Progenitor cell of endocrine pancreas (in vitro differentiated cells): ENCODE data around the gene TSR3. TPM values are rescaled to one million over a fixed set of nuclear protein-coding genes. Genes with fewer than 3 reads are reported as not detected.

ENCODE experiments used
- DNase-seq: peaks from one replicate; pipeline ENCODE4 v3.0.0; 2021; ENCODE audit warnings: low spot score; ENCODE audit not compliant: unreplicated experiment
- H3K27ac Mint-ChIP-seq: 2 replicates; pipeline ENCODE4 v1.8.0; 2021; ENCODE audit warnings: mild to moderate bottlenecking, moderate library complexity, mixed read lengths
- H3K27me3 Mint-ChIP-seq: 2 replicates; pipeline ENCODE4 v1.8.0; 2021; ENCODE audit warnings: mixed read lengths
- H3K36me3 Mint-ChIP-seq: 2 replicates; pipeline ENCODE4 v1.8.0; 2022; ENCODE audit warnings: mixed read lengths; ENCODE audit not compliant: insufficient read depth
- H3K4me1 Mint-ChIP-seq: 2 replicates; pipeline ENCODE4 v1.8.0; 2021; ENCODE audit warnings: low read depth, mixed read lengths
- H3K4me3 Mint-ChIP-seq: 2 replicates; pipeline ENCODE4 v1.8.0; 2021; ENCODE audit warnings: low read depth, mild to moderate bottlenecking, moderate library complexity, mixed read lengths
- H3K9me3 Mint-ChIP-seq: 2 replicates; pipeline ENCODE4 v1.8.0; 2021; ENCODE audit warnings: low read depth, mixed read lengths
- CTCF ChIP-seq: fragments of 200-600 bp; sonication (generic); IDR thresholded peaks from one replicate; pipeline ENCODE4 v1.5.0; 2021; ENCODE audit warnings: antibody characterized with exemption, mild to moderate bottlenecking; ENCODE audit not compliant: unreplicated experiment
- long read RNA-seq: library from polyadenylated mRNA; unstranded; transcript quantifications from one replicate; pipeline ENCODE4 v2.0.0, GENCODE V29; 2020
- total RNA-seq: library from RNA; stranded (reverse); gene quantifications from 2 replicates; pipeline ENCODE4 v1.2.1, GENCODE V29; 2021

Gene TSR3
- 52.6 and 56.8 TPM in 2 replicates for total RNA-seq
- long read RNA-seq, partial matches to known transcripts = 0 of 2 reads
- long read RNA-seq, other reads (novel, unspliced or antisense) = 2 of 2 reads

GRCh38 chr16:1351582-1352362, at the start of gene TSR3, which contains the start of gene GNPTG:
TSR3 (minus strand) TSS chr16:1351878; CDS start chr16:1351804, 74 bp downstream.
GNPTG (plus strand) TSS chr16:1351931; CDS start chr16:1351966, 35 bp downstream.
- Mint-ChIP-seq H3K27me3 (no peaks in the 10 kb centered on the region), H3K4me1 (peaks cover 9% of the 10 kb centered on the region), H3K4me3 (peak within 1 kb of the TSS; percentile 76), H3K36me3 (no peaks in the 10 kb centered on the region), H3K9me3 (no peaks in the 10 kb centered on the region), H3K27ac (peak within 1 kb of the TSS; percentile 98)
- peak; percentile 84 for DNase-seq
- no peak for TF ChIP-seq CTCF

GRCh38 chr16:1401061-1401757, 49.5 kb upstream of the TSR3 start:
- no peaks in the 10 kb centered on the region for H3K27me3 Mint-ChIP-seq
- no peak for DNase-seq
- no peak overlapping the region for H3K27ac Mint-ChIP-seq
- no peaks in the 10 kb centered on the region for H3K9me3 Mint-ChIP-seq
- no peak overlapping the region for H3K4me3 Mint-ChIP-seq
- H3K36me3 Mint-ChIP-seq = peaks cover 10% of the 10 kb centered on the region
- H3K4me1 Mint-ChIP-seq = no peaks in the 10 kb centered on the region
- no peak for TF ChIP-seq CTCF

- H3K9me3 Mint-ChIP-seq = no peaks in the 10 kb centered on the region
- DNase-seq = no peak
- no peak overlapping the region for H3K4me3 Mint-ChIP-seq
- H3K36me3 Mint-ChIP-seq = peaks cover 10% of the 10 kb centered on the region
- H3K27ac Mint-ChIP-seq = no peak overlapping the region
- TF ChIP-seq CTCF = no peak
- H3K4me1 Mint-ChIP-seq = no peaks in the 10 kb centered on the region
- H3K27me3 Mint-ChIP-seq = no peaks in the 10 kb centered on the region
Measured at GRCh38 chr16:1398826-1399581, 47.3 kb upstream of the TSR3 start.

GRCh38 chr16:1398351-1398750, 46.7 kb upstream of the TSR3 start:
- TF ChIP-seq CTCF = no peak
- Mint-ChIP-seq H3K36me3 (peaks cover 8% of the 10 kb centered on the region), H3K4me3 (no peak overlapping the region), H3K4me1 (no peaks in the 10 kb centered on the region), H3K9me3 (no peaks in the 10 kb centered on the region), H3K27me3 (no peaks in the 10 kb centered on the region), H3K27ac (no peak overlapping the region)
- no peak for DNase-seq

- Mint-ChIP-seq H3K27ac (no peak overlapping the region), H3K36me3 (peaks cover 9% of the 10 kb centered on the region)
- no peak for TF ChIP-seq CTCF
Measured at GRCh38 chr16:1397779-1398178, 46.1 kb upstream of the TSR3 start.

More at GRCh38 chr16:1397779-1398178, 46.1 kb upstream of the TSR3 start:
- Mint-ChIP-seq H3K9me3 (no peaks in the 10 kb centered on the region), H3K4me3 (no peak overlapping the region), H3K4me1 (no peaks in the 10 kb centered on the region), H3K27me3 (no peaks in the 10 kb centered on the region)
- DNase-seq = no peak
